Subcutaneous adipose tissue (tissue), 4 donors: ENCODE data around the gene ERC2. TPM values are rescaled to one million over a fixed set of nuclear protein-coding genes. Genes with fewer than 3 reads are reported as not detected.

Experiments used
- total RNA-seq, 4 donors: library from RNA; depleted of rRNA; stranded (reverse); fragments of >200 nt; gene quantifications; one replicate each; pipeline ENCODE4 v1.1.0, GENCODE V29; 2016
- TF ChIP-seq, protein P1 (sequence below): fragments of 450-650 bp; IDR thresholded peaks from one replicate; pipeline ENCODE4 v1.5.1; 2016; ENCODE audit warnings: low read depth, mild to moderate bottlenecking, control low read depth, antibody characterized with exemption, moderate library complexity

The ERC2 gene
- total RNA-seq, 4 donors from 2014 or later, result 1.1 TPM; not detected in 3

DNA sequence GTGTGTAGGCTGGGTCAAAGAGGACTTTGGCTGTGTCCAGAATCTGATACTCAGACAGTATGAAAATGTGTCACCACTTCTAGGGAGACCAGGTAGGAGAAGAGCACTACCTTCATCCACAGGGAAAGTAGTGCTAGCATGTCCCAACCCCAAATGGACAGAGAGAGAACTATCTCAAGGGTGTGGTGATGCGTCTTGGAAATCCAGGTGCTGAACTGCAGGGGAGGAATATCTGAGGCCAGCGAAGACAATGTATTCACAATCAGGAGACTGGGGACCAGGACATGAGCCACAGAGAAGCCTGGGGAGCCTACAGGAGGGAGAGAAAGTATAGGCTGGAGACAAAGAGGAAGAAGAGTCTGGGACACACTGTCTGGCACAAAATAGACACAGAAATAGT, 829.1 kb downstream of the ERC2 start:
- TF ChIP-seq, protein P1, sequence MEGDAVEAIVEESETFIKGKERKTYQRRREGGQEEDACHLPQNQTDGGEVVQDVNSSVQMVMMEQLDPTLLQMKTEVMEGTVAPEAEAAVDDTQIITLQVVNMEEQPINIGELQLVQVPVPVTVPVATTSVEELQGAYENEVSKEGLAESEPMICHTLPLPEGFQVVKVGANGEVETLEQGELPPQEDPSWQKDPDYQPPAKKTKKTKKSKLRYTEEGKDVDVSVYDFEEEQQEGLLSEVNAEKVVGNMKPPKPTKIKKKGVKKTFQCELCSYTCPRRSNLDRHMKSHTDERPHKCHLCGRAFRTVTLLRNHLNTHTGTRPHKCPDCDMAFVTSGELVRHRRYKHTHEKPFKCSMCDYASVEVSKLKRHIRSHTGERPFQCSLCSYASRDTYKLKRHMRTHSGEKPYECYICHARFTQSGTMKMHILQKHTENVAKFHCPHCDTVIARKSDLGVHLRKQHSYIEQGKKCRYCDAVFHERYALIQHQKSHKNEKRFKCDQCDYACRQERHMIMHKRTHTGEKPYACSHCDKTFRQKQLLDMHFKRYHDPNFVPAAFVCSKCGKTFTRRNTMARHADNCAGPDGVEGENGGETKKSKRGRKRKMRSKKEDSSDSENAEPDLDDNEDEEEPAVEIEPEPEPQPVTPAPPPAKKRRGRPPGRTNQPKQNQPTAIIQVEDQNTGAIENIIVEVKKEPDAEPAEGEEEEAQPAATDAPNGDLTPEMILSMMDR, result no peak

DNA sequence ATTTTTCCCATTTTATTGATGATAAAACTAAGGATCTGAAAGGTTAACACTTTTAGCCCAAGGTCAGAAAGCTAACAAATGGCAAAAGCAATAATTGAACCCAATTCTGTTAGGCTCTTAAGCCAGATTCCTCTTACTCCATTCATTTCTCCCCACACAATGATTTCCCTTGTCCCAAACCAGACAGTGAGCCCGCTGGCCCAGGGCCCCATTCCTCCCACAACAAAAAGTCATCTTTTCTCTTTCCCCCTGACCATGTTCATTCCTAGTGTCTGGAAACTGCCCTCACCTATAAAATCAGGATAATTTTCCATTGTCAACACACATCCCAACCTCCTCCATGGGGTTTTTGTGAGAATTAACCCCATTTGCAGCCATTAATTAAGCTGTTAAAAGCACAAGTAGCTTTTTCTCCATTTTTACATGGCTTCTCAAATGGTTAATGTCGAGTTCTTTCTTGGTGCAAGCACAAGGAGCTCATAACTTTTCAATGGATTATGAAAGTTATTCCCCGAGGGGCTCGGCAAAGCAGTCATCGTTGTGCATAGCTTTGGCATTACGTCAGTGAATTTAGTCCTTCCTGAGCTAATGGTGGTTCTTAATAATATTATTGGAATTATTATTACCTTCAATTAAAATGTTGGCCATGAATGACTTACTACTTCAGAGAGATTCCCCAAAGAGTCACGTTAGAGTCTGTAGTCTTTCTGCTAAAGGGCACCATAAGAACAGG, 830.2 kb downstream of the ERC2 start:
- TF ChIP-seq, protein P1, result no peak

DNA sequence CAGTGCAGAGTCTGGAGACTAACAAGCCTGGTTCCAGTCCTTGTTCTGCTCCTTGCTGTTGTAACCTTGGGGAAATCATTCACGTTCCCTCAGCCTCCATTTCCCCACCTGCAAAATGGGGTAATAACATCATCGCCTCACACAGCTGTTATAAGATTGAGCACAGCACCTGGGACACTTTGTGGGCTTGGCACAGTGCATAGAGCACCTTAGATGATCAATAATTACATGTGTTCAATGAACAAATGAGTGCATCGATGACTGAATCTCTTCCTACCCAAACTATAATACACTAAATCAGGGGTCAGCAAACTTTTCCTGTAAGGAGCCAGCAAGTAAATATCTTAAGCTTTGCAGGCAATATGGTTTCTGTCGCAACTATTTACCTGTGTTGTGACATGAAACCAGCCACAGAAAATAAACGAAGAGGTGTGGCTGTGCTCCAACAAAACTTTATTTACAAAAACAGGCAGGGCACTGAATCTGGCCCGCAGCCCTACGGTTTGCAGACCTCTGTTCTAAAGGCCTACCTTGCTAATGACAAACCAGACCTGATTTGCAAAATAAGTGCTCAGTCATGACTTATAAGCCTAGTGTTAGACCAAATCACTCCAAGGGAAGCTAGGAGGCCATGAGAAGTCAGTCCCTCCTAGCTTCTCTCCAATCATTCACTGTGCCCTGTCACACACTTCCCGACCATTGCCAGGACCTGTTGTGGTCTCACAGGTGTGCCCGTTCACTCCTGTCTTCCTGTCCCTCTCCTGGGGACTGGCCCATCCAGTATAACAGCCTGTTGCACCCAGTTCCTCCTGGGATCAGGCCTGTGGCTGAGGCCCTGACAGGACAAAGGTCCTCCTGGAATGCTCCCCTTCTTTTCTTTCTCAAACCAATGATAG, 831.7 kb downstream of the ERC2 start:
- TF ChIP-seq, protein P1, result no peak

DNA sequence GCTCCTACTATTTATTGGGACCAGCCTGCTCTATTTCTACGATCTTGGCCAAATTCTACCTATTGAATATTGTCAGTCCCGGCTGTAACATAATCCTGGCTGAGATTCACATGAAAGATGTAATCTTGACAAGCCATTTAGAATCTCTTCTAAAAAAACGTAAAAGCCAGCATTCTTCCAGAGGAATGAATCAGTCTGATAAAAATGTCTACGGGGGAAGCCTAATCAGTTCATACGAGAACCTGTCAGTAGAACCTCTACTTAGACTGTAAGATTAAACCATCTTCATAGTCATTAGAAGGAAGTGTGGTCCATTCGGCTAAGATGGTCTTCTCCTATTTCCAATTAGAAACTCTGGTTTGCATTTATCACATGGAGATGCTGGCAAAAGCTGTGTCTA, 833.9 kb downstream of the ERC2 start:
- TF ChIP-seq, protein P1, result no peak

DNA sequence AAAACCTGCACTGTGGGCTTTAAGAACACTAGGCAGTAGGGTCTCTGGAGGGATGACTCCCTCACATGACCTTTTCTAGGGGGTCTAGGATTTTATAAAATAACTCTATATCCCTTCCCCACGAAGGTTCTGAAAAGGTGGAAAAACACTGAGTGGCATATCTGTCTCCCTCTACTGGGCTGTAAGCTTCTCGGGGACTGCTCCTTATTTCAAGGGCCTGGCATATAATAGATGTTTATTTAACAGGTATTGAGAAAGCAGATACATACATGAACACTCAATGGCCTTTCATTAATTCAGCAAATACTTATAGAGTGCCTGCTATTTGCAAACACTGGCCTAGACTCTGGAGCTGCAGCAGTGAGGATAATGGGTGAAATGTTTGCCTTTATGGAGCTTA, 834.9 kb downstream of the ERC2 start:
- TF ChIP-seq, protein P1, result no peak

DNA sequence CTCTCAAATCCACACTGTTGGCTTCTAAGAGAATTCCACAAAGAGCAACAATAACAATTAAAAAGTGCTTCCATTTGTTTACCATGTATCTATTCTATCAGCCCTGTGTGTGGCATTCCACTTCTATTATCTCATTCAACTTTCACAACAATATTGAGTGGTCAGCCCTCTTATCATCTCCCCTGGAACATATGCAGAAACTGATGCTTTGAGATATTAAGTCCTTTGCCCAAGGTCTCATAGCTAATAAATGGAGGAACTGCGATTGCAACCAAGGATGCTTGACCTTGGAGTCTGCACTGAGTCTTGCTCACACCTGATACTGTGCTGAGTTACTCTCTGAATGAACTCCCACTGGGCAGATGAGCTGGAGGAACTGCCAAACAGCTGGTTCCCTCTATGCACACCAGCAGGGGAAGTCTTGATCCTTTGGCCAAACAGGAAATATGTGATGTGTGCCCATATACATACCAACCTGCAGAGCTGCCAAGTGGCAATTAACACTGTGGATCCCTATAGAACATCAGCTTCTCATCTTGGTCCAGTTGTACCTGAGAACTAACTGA, 836.4 kb downstream of the ERC2 start:
- TF ChIP-seq, protein P1, result no peak

DNA sequence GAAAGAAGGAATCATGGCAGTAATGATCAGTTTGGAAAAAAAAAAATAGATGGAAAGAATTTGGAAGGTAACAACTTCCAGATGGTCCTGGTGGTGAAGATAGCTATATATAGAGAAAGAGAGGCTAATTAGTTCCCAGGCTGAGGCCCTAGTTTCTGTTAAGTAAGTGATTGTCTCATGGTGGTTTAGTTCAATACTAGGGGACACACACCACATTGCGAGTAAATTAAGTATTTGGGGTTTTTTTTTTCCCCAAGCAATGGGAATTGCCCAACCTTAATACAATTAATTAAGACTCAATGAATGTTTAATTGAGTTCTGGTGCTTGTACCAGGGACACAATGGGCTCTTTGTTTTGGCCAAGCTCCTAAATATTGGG, 837.4 kb downstream of the ERC2 start:
- TF ChIP-seq, protein P1, result no peak
